Measurements from ENCODE around the gene SNORC. TPM values are rescaled to one million over a fixed set of nuclear protein-coding genes. Genes with fewer than 3 reads are reported as not detected.

The SNORC gene
- total RNA-seq, 4 donors from 2014 or later = 0.45 to 2.5 (median 1.4) TPM

- DNase-seq (ENCODE audit: extremely low spot score) = no peak
- intact Hi-C loops (cut with DNase I) = no loop called here
- H3K36me3 ChIP-seq = no peaks in the 10 kb centered on the region
- peak overlapping the region; percentile 50 to 56 (median 54) for H3K4me3 ChIP-seq
- 0% methylated on average over 10 of the region's 119 CpGs for WGBS
- H3K4me1 ChIP-seq = peaks cover 4 to 18% (median 18%) of the 10 kb centered on the region in 4 donors
- H3K27ac ChIP-seq (replicated peaks in 1 of 4) = no peak overlapping the region
- H3K9me3 ChIP-seq = no peaks in the 10 kb centered on the region
- H3K27me3 ChIP-seq = peaks cover 0 to 39% (median 13%) of the 10 kb centered on the region in 4 donors
- no peak for TF ChIP-seq POLR2AphosphoS5 (IDR thresholded peaks at IDR 0.05)
- TF ChIP-seq POLR2A (IDR thresholded peaks at IDR 0.05; ENCODE audit: low read depth) = no peak
- TF ChIP-seq, protein P1, sequence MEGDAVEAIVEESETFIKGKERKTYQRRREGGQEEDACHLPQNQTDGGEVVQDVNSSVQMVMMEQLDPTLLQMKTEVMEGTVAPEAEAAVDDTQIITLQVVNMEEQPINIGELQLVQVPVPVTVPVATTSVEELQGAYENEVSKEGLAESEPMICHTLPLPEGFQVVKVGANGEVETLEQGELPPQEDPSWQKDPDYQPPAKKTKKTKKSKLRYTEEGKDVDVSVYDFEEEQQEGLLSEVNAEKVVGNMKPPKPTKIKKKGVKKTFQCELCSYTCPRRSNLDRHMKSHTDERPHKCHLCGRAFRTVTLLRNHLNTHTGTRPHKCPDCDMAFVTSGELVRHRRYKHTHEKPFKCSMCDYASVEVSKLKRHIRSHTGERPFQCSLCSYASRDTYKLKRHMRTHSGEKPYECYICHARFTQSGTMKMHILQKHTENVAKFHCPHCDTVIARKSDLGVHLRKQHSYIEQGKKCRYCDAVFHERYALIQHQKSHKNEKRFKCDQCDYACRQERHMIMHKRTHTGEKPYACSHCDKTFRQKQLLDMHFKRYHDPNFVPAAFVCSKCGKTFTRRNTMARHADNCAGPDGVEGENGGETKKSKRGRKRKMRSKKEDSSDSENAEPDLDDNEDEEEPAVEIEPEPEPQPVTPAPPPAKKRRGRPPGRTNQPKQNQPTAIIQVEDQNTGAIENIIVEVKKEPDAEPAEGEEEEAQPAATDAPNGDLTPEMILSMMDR (IDR thresholded peaks at IDR 0.05) = no peak
- TF ChIP-seq EP300 (IDR thresholded peaks at IDR 0.05) = no peak
Measured at GRCh38 chr2:232876161-232876977, 6.3 kb downstream of the SNORC start.

DNA sequence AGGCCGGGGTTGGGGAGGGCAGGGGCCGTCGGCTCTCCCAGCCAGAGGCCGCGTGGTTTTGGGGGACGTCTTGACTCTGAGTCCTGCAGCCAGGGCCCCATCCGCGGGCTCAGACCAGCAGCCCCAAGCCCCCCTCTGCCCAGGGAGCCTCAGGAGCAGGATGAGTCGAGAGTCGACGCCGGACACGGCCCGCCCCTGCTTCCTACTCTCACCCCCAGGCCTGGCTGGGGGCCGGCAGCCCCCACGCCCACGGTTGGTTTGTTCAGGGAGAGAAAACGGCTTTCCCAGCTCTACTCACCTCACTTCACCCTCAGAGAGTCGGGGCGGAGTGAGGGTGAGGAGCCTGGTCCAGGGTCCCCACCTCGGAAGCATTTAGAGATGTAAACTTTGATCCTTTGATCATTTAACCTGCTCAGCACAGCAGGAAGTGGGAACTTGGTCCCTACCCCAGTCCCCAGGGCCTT lies 6.9 kb downstream of the SNORC start:
- H3K27ac ChIP-seq (replicated peaks in 1 of 4) = no peak overlapping the region
- peaks cover 0 to 39% (median 13%) of the 10 kb centered on the region in 4 donors for H3K27me3 ChIP-seq
- intact Hi-C loops (cut with DNase I) = no loop called here
- H3K36me3 ChIP-seq = no peaks in the 10 kb centered on the region
- TF ChIP-seq, protein P1 (IDR thresholded peaks at IDR 0.05) = no peak
- no peak for TF ChIP-seq EP300 (IDR thresholded peaks at IDR 0.05)
- no peak for TF ChIP-seq POLR2AphosphoS5 (IDR thresholded peaks at IDR 0.05)
- no peak for TF ChIP-seq POLR2A (IDR thresholded peaks at IDR 0.05; ENCODE audit: low read depth)
- peaks cover 4 to 18% (median 18%) of the 10 kb centered on the region in 4 donors for H3K4me1 ChIP-seq
- no peaks in the 10 kb centered on the region for H3K9me3 ChIP-seq
- H3K4me3 ChIP-seq = peak overlapping the region; percentile 50 to 56 (median 54)
- DNase-seq (ENCODE audit: extremely low spot score) = no peak
- WGBS = 46% methylated on average over 18 of the region's 21 CpGs

DNA sequence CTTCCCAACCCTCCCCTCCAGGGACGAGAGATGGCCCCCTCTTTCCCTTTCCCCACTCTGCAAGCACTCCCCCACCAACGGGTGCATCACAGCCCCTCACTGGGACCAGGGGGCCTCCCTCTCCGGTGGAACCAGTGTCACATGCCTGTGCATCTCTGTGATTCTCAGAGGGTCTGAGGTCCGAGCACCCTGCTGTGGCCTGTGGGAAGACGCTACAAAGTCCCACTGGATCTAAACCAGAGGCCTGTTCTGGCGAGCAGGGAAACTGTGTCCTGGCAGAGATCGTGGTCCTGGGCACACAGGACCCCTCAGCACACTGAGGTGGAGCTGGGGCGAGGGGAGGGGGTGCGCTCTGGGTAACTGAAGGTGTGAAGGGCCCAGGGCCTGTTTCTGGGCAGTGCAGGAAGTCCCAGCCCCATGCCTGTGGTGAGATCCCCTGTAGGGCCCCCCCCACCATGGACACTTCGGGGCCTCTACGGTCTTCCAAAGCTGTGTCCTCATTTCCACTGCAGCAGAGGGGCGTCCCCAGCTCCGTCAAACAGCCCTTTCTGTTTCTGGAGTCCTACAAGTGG lies 8.0 kb downstream of the SNORC start:
- Histone ChIP-seq H3K27me3 (peaks cover 0 to 41% (median 13%) of the 10 kb centered on the region in 4 donors), H3K4me3 (no peak overlapping the region), H3K9me3 (no peaks in the 10 kb centered on the region), H3K4me1 (peaks cover 4 to 18% (median 18%) of the 10 kb centered on the region in 4 donors), H3K36me3 (no peaks in the 10 kb centered on the region), H3K27ac (replicated peaks in 1 of 4) (no peak overlapping the region)
- 92% methylated on average over 11 of the region's 13 CpGs for WGBS
- TF ChIP-seq POLR2A (IDR thresholded peaks at IDR 0.05; ENCODE audit: low read depth) (no peak), POLR2AphosphoS5 (IDR thresholded peaks at IDR 0.05) (no peak), EP300 (IDR thresholded peaks at IDR 0.05) (no peak)
- TF ChIP-seq, protein P1 (IDR thresholded peaks at IDR 0.05) = no peak
- intact Hi-C loops (cut with DNase I) = no loop called here
- no peak for DNase-seq (ENCODE audit: extremely low spot score)

DNA sequence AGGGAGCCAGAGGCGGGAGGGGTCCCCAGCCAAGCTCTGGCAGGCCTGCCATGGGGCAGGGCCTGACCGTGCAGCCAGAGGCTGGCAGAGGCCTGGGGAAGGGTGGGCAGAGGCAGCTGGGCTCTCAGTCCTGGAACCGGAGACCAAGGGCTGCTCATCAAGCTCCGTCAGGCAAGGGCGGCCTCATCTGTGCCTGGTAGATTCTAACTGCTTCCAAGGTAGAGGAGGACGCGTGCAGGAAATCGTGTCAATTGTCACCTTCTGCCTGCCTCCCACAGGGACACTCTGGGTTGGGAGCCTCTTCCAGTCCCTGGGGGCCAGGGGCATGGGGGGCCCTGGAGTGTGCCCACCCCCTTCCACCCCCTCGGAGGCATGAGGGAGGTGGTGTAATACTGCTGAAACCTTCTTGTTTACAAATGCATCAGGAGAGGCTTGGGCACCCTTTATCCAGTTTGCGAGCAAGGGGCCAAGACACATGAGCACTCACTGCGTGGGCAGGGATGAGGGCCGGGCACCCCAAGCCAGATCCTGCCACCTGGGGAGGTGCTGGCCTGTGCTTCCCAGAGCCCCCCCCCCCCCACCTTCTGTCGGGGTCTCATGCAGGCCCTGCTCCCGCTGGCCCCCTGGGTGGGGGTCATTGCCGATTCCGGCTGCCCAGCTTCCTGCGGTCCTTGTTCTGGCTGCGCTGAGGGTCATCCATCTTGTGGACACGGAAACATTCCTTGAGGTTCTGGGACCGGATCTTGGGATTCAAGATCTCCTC lies 9.0 kb downstream of the SNORC start:
- Histone ChIP-seq H3K4me3 (no peak overlapping the region), H3K27me3 (peaks cover 0 to 51% (median 13%) of the 10 kb centered on the region in 4 donors), H3K4me1 (peaks cover 4 to 18% (median 18%) of the 10 kb centered on the region in 4 donors), H3K9me3 (no peaks in the 10 kb centered on the region), H3K36me3 (no peaks in the 10 kb centered on the region), H3K27ac (replicated peaks in 1 of 4) (no peak overlapping the region)
- intact Hi-C loops (cut with DNase I) = no loop called here
- TF ChIP-seq POLR2A (IDR thresholded peaks at IDR 0.05; ENCODE audit: low read depth) (no peak), EP300 (IDR thresholded peaks at IDR 0.05) (no peak), POLR2AphosphoS5 (IDR thresholded peaks at IDR 0.05) (no peak)
- TF ChIP-seq, protein P1 (IDR thresholded peaks at IDR 0.05) = no peak
- WGBS = 88% methylated on average over 14 of the region's 20 CpGs
- no peak for DNase-seq (ENCODE audit: extremely low spot score)
